Neuronal stem cell (in vitro differentiated cells): ENCODE data around the gene CFAP141.
A peak's percentile ranks its signal among the peaks of the same experiment; 100 is the strongest.

ENCODE experiments used
- DNase-seq: peaks from one replicate; pipeline ENCODE4 v3.0.0-alpha.2; 2013; ENCODE audit warnings: low spot score
- H2AFZ ChIP-seq: one replicate; pipeline ENCODE4 v1.6.1; 2013; ENCODE audit warnings: mild to moderate bottlenecking, low read length, inconsistent platforms
- H2AK5ac ChIP-seq: 2 replicates; pipeline ENCODE4 v1.6.1; 2013; ENCODE audit warnings: low read depth, mild to moderate bottlenecking, inconsistent platforms, low read length, moderate library complexity, mixed read lengths
- H2BK120ac ChIP-seq: 2 replicates; pipeline ENCODE4 v1.6.1; 2013; ENCODE audit warnings: low read depth, mild to moderate bottlenecking, inconsistent platforms, low read length, moderate library complexity, mixed read lengths
- H2BK12ac ChIP-seq: one replicate; pipeline ENCODE4 v1.6.1; 2013; ENCODE audit warnings: low read length, inconsistent platforms
- H2BK15ac ChIP-seq: 2 replicates; pipeline ENCODE4 v1.6.1; 2013; ENCODE audit warnings: mild to moderate bottlenecking, low read length, inconsistent platforms, mixed read lengths
- H2BK5ac ChIP-seq: one replicate; pipeline ENCODE4 v1.6.1; 2013; ENCODE audit warnings: inconsistent platforms, mild to moderate bottlenecking, low read length, moderate library complexity
- H3K14ac ChIP-seq: one replicate; pipeline ENCODE4 v1.6.1; 2013; ENCODE audit warnings: low read length, inconsistent platforms
- H3K18ac ChIP-seq: 2 replicates; pipeline ENCODE4 v1.6.1; 2013; ENCODE audit warnings: low read length, inconsistent platforms
- H3K23ac ChIP-seq: 2 replicates; pipeline ENCODE4 v1.6.1; 2013; ENCODE audit warnings: low read depth, mild to moderate bottlenecking, mixed read lengths, low read length, inconsistent platforms; ENCODE audit not compliant: poor library complexity
- H3K27ac ChIP-seq: replicated peaks from 3 replicates; pipeline ENCODE4 v1.5.1; 2013; ENCODE audit warnings: low read length, inconsistent platforms
- H3K27me3 ChIP-seq, 3 experiments: 2 replicates each; pipeline ENCODE4 v1.6.1; 2013; ENCODE audit warnings: low read length in 3 of 3, mild to moderate bottlenecking in 2 of 3, inconsistent platforms in 1 of 3, low read depth in 1 of 3, mixed read lengths in 1 of 3, moderate library complexity in 1 of 3; ENCODE audit not compliant: control insufficient read depth in 3 of 3, insufficient read depth in 3 of 3
- H3K36me3 ChIP-seq, 2 donors: replicated peaks in 1 of 2; 2 replicates each; pipeline ENCODE4 v1.6.1; 2013; ENCODE audit warnings: low read length in 2 of 2; ENCODE audit not compliant: control insufficient read depth in 2 of 2, insufficient read depth in 2 of 2
- H3K4ac ChIP-seq: 2 replicates; pipeline ENCODE4 v1.6.1; 2013; ENCODE audit warnings: inconsistent platforms, mild to moderate bottlenecking, low read length, moderate library complexity
- H3K4me1 ChIP-seq, 2 donors: 1 replicate in 1 of 2; 2 replicates in 1 of 2; pipeline ENCODE4 v1.6.1; 2013; ENCODE audit warnings: low read length in 2 of 2, low read depth in 1 of 2; ENCODE audit not compliant: control insufficient read depth in 2 of 2, insufficient read depth in 1 of 2
- H3K4me2 ChIP-seq: one replicate; pipeline ENCODE4 v1.6.1; 2013; ENCODE audit warnings: mild to moderate bottlenecking, low read length, inconsistent platforms; ENCODE audit not compliant: insufficient read depth, poor library complexity, severe bottlenecking
- H3K4me3 ChIP-seq, 2 donors: 2 replicates each; pipeline ENCODE4 v1.5.1; 2013; ENCODE audit warnings: low read length in 2 of 2, mild to moderate bottlenecking in 2 of 2, inconsistent platforms in 1 of 2, moderate library complexity in 1 of 2
- H3K79me1 ChIP-seq: one replicate; pipeline ENCODE4 v1.6.1; 2013; ENCODE audit warnings: low read depth, mild to moderate bottlenecking, inconsistent platforms, low read length, moderate library complexity
- H3K9ac ChIP-seq: one replicate; pipeline ENCODE4 v1.6.1; 2013; ENCODE audit warnings: mild to moderate bottlenecking, low read depth, low read length, inconsistent platforms; ENCODE audit not compliant: poor library complexity
- H3K9me3 ChIP-seq, 2 donors: replicated peaks in 1 of 2; 2 replicates each; pipeline versions ENCODE3 to v1.6.1; 2013; ENCODE audit warnings: low read length in 2 of 2, mild to moderate bottlenecking in 2 of 2, inconsistent platforms in 1 of 2, low read depth in 1 of 2, mixed read lengths in 1 of 2, moderate library complexity in 1 of 2; ENCODE audit not compliant: control insufficient read depth in 2 of 2, insufficient read depth in 1 of 2
- H4K8ac ChIP-seq: one replicate; pipeline ENCODE4 v1.6.1; 2013; ENCODE audit warnings: low read depth, mild to moderate bottlenecking, inconsistent platforms, low read length, moderate library complexity
- H4K91ac ChIP-seq: one replicate; pipeline ENCODE4 v1.6.1; 2013; ENCODE audit warnings: low read length, low read depth, mild to moderate bottlenecking, inconsistent platforms; ENCODE audit not compliant: poor library complexity
- WGBS, 2 donors: extraction: QIAGEN DNeasy Blood & Tissue Kit; methylation state at CpG; one replicate each; pipeline ENCODE4 v1.1.7; 2013; ENCODE audit warnings: missing lambda C conversion rate in 2 of 2, mixed read lengths in 1 of 2; ENCODE audit not compliant: insufficient read length in 2 of 2, insufficient replicate concordance in 1 of 2; ENCODE audit errors: extremely low coverage in 2 of 2; 5-methylcytosine and 5-hydroxymethylcytosine counted together

The CFAP141 gene

DNA sequence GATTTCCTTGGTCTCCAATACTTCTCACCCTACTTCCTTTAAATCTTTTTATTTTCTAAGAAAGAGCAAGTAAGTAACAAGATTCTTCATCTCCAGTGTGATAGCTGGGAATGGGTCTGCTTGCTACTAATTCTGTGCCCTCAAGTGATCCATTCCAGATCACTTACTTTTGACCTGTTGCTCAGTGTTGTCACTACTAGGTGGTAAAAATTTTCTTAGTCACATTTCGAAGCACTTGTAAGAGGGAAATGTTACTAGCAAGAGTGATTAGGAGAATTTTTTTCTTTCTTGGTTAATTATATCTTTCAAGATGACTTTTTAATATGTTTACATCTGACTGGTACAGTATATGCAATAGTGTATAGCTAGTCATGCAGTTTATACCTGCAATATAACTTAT is 16.8 kb upstream of the CFAP141 start:
- Histone ChIP-seq H3K27me3 (no peaks in the 10 kb centered on the region), H3K4ac (no peak overlapping the region), H3K4me1 (peaks cover 4 to 7% of the 10 kb centered on the region in 2 donors), H3K4me3 (no peak overlapping the region), H3K27ac (no peak overlapping the region), H2AFZ (no peak overlapping the region), H3K36me3 (peaks cover 15 to 69% of the 10 kb centered on the region in 2 donors), H3K79me1 (peaks cover 2% of the 10 kb centered on the region), H3K18ac (no peak overlapping the region), H4K8ac (no peak overlapping the region), H2BK12ac (no peak overlapping the region), H4K91ac (no peak overlapping the region), H2AK5ac (no peak overlapping the region), H3K23ac (no peak overlapping the region), H2BK5ac (no peak overlapping the region), H2BK15ac (no peak overlapping the region), H3K14ac (no peak overlapping the region), H3K9ac (no peak overlapping the region), H3K4me2 (no peak overlapping the region), H3K9me3 (peaks cover 0 to 6% of the 10 kb centered on the region in 2 donors), H2BK120ac (no peak overlapping the region)
- DNase-seq = no peak
- WGBS, 2 donors = no CpG with 5 or more reads among the region's 1 CpG

DNA sequence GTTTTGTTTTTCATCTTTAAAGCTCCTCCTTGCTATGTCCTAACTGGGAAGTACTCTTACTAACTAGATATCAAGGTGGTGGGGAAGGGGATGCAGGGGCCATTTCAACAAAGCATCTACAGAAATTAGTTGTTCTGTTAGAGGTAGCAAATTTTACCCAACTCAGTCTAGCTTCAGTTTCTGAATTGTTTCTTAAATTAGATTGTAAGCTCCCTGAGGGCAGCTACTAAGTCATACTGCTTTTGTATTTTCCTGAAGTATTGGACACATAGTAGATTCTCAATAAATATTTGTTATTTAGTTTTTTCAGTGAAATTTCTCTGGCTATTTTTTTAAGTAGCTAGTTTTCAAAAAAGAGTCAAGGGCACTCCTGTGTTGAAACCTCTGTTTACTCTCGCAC is 16.4 kb upstream of the CFAP141 start:
- no peak overlapping the region for H3K27ac ChIP-seq
- peaks cover 2% of the 10 kb centered on the region for H3K79me1 ChIP-seq
- H2BK120ac ChIP-seq = no peak overlapping the region
- no peak overlapping the region for H3K4me2 ChIP-seq
- WGBS, 2 donors = no CpG with 5 or more reads among the region's 1 CpG
- H2BK5ac ChIP-seq = no peak overlapping the region
- no peak overlapping the region for H2AK5ac ChIP-seq
- H2AFZ ChIP-seq = no peak overlapping the region
- no peak overlapping the region for H3K4ac ChIP-seq
- H3K36me3 ChIP-seq = peaks cover 18 to 69% of the 10 kb centered on the region in 2 donors
- peaks cover 0 to 6% of the 10 kb centered on the region in 2 donors for H3K9me3 ChIP-seq
- H4K91ac ChIP-seq = no peak overlapping the region
- peaks cover 4 to 7% of the 10 kb centered on the region in 2 donors for H3K4me1 ChIP-seq
- DNase-seq = no peak
- peak overlapping the region in 1 of 2 donors; percentile 96 for H3K4me3 ChIP-seq
- H3K18ac ChIP-seq = no peak overlapping the region
- no peaks in the 10 kb centered on the region for H3K27me3 ChIP-seq
- no peak overlapping the region for H2BK15ac ChIP-seq
- no peak overlapping the region for H3K23ac ChIP-seq
- no peak overlapping the region for H3K14ac ChIP-seq
- no peak overlapping the region for H2BK12ac ChIP-seq
- H4K8ac ChIP-seq = no peak overlapping the region
- no peak overlapping the region for H3K9ac ChIP-seq

DNA sequence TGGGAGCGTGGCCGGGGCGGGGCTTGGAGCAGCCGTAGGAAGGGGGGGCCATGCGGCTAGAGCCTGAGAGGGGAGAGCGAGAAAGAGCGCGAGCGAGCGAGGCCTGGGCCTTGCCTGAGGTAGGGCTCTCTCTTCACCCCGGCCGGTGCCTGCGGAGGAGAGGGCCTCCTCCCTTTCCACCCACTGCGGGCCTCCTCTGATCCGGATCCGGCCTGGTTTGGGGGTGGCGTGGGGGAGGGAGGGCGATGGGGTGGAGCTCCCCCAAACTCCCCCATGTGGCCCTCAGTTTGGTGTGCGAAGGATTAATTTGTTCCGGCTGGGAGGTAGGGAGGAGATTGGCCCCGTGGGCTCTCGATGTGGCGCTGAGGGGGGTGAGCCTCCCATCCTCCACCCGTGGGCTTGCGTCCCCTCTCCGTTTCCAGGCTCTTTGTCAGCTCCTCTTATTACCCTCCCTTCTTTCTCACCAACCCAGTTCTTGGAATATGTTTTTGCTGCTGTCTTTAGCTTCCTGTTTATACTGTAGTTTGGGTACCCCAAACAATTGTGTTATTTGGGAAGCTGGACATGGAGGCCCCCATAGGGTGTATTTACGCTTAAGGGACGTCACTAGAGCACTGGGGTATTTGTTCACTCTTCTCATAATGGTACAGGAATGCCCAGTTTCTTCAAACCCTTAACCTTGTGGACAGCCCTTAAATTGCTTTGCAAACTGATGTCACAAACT is 15.3 kb upstream of the CFAP141 start:
- peaks cover 2% of the 10 kb centered on the region for H3K79me1 ChIP-seq
- peak; percentile 54 for DNase-seq
- H3K27me3 ChIP-seq = no peaks in the 10 kb centered on the region
- H3K9ac ChIP-seq = peak overlapping the region; percentile 95
- no CpG with 5 or more reads among the region's 28 CpGs for WGBS, 2 donors
- no peak overlapping the region for H4K8ac ChIP-seq
- peak overlapping the region; percentile 60 for H3K27ac ChIP-seq
- peak overlapping the region; percentile 96 for H3K18ac ChIP-seq
- peak overlapping the region; percentile 72 for H2AFZ ChIP-seq
- H4K91ac ChIP-seq = no peak overlapping the region
- peak overlapping the region; percentile 77 for H3K4me2 ChIP-seq
- no peak overlapping the region for H2BK15ac ChIP-seq
- peak overlapping the region; percentile 76 for H2AK5ac ChIP-seq
- H2BK5ac ChIP-seq = peak overlapping the region; percentile 88
- peak overlapping the region; percentile 82 for H3K14ac ChIP-seq
- H3K23ac ChIP-seq = peak overlapping the region; percentile 55
- H3K4me3 ChIP-seq = peak overlapping the region; percentile 95 to 96
- H3K9me3 ChIP-seq = peaks cover 0 to 6% of the 10 kb centered on the region in 2 donors
- peak overlapping the region; percentile 16 for H2BK120ac ChIP-seq
- peaks cover 18 to 69% of the 10 kb centered on the region in 2 donors for H3K36me3 ChIP-seq
- H2BK12ac ChIP-seq = no peak overlapping the region
- peaks cover 4 to 7% of the 10 kb centered on the region in 2 donors for H3K4me1 ChIP-seq
- H3K4ac ChIP-seq = peak overlapping the region; percentile 93

DNA sequence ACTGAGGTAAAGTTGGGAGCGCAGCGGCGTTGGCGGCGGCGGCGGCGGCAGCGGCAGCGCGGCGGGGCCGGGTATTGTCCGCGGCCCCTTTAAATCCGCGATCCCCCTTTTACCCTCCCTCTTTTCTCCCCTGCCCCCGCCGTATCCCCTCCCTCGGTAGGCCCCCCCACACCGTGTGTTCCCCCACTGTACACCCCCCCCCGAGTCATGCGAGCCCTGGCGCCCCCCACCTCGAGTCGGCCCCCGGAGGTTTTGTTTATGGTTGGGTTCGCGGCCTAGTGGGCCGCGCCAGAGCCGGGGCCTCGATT is 14.8 kb upstream of the CFAP141 start:
- H4K8ac ChIP-seq = no peak overlapping the region
- H3K23ac ChIP-seq = peak overlapping the region; percentile 97
- H2BK15ac ChIP-seq = no peak overlapping the region
- peak overlapping the region; percentile 16 for H2BK120ac ChIP-seq
- peak overlapping the region; percentile 88 for H2BK5ac ChIP-seq
- H3K4me1 ChIP-seq = peaks cover 4 to 7% of the 10 kb centered on the region in 2 donors
- peak overlapping the region; percentile 72 for H2AFZ ChIP-seq
- WGBS, 2 donors = no CpG with 5 or more reads among the region's 33 CpGs
- H2BK12ac ChIP-seq = no peak overlapping the region
- H3K9me3 ChIP-seq = peaks cover 0 to 6% of the 10 kb centered on the region in 2 donors
- H3K4ac ChIP-seq = no peak overlapping the region
- H3K36me3 ChIP-seq = peaks cover 17 to 69% of the 10 kb centered on the region in 2 donors
- H2AK5ac ChIP-seq = peak overlapping the region; percentile 76
- peak overlapping the region; percentile 77 for H3K4me2 ChIP-seq
- peak overlapping the region; percentile 96 for H3K18ac ChIP-seq
- no peak overlapping the region for H4K91ac ChIP-seq
- no peak for DNase-seq
- H3K27me3 ChIP-seq = no peaks in the 10 kb centered on the region
- H3K27ac ChIP-seq = peak overlapping the region; percentile 60
- H3K4me3 ChIP-seq = peak overlapping the region; percentile 95 to 96
- H3K79me1 ChIP-seq = peaks cover 3% of the 10 kb centered on the region
- H3K14ac ChIP-seq = peak overlapping the region; percentile 82
- peak overlapping the region; percentile 95 for H3K9ac ChIP-seq
